ENCODE data around the gene PKN1.
"Not testable (repeated sequence)": the region's sequence is repeated elsewhere in the genome, so short reads cannot be mapped to it uniquely, and the experiment has no call there.

The PKN1 gene

DNA sequence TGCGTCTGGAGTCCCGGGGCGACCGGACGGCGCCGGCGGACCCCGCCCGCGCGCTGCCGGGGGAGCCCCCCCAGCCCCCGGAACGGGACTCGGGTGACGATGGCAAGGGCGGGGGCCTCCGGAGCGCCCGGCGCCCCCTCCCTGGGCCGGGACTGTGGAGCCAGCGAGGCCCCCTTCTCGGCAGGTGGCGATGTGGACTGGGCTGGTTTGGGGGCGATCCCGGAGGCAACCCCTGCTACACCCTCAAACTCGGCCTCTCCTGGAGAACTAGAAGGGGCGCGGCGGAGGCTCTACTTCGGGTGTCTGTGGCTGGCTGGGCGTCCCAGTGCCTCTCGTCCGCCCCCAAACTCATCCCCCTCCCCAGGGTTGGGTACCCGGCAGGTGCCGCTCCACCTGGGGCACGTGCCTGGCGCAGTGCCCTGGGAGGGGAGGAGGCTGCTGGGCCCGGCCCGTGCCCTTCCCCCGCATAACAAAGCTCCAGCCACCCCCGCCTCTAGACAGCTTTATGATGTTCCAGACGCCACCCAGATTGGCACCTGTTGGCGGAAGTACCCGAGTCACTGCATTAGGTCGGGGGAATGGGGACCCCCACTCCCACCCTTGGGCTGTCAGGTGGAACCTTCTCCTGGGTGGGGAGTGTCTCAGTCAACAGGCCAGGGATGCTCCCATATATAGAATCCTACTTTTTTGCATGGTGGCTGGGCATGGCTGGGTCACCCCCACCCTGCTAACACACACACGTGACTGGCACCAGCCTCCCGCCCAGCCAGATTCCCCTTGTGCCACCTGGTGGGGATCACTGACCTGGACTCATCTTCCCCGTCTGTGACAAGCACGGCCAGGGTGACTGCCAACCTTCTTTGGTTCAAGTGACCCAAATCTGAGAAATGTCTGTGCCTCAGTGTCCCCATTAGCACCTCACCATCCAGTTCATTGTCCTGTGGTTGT, 722 bp downstream of the PKN1 start:
- peak; percentile 32 for DNase-seq

DNA sequence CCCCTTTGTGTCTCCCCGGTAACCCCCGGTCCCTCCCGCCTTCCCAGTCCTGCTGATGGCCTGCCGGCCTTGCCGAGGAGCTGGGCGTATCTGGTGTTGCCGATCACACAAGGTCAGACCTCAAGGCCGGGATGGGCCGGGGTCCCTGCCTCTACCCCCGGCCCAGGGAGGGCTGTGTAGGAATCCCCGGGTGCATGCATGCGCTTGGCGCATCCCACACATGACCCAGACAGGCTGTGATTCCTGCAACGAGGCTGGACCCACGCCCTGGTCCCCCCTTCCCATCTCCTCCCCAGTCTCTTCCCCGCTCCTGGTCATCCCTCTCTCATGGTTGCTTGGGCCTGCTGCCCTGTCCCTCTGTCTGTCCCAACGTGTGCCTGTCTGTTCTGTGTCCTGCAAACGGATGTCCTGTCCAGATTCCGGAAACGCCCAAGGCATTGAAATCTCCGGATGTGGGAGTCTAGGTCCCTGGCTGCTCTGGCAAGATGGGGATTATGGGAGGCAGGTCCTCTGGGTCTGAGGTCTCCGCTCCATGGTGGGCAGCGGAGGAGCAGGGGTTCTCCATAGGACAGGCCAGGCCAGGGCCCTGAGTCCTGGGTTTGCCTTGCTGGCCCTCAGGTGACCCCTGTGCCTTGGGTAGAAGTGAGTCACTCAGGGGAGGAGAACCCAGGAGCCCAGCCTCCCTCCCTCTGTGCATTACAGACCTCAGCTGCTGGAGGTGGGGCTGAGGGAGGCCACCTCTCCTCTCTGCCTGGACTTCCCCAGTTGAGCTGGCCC, 1.6 kb downstream of the PKN1 start:
- DNase-seq: no peak

DNA sequence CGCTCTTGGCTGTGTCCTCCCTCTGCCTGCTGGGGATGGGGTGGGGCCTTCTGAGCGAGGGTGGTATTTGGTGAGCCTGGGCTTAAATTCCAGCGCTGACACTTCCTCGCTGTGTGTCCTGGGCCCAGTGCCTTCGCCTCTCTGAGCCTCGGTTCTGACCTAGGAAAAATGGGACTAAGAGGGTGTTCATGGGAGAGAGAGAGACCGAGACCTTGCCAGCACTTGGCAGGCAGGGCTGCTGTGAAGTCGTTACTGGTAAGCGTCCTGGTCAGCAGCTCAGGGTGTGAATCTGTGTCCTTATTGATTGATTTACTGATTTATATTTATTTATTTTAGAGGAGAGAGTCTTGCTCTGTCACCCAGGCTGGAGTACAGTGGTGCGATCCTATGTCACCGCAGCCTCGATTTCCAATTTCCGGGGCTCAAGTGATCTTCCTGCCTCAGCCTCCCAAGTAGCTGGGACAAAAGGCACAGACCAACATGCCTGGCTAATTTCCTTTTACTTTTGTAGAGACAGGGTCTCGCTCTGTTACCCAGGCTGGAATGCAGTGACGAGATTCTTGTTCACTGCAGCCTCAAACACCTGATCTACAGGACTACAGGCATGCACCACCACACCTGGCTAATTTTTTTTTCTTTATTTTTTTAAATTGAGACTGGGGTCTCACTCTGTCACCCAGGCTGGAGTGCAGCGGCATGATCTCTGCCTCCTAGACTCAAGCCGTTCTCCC, 2.4 kb downstream of the PKN1 start:
- no peak for DNase-seq

DNA sequence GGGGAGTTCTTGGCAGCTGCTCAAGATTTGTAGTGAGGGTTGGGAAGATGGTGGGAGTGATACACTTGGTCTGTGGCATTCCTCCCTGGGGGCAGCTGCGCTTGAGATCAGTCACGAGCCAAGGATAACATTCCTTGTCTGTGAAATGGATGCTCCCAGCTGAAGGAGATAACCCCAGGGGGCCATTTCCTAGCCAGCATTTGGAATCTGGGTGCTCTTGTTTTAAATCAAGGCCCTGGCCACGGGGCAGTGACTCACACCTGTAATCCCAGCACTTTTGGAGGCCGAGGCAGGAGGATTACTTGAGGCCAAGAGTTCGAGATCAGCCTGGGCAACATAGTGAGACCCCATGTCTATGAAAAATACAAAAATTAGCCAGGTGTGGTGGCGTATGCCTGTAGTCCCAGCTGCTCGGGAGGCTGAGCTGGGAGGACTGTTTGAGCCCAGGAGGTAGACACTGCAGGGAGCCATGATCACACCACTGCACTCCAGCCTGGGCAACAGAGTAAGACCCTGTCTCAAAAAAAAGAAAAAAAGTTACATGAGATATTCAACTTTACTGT, 4.6 kb downstream of the PKN1 start:
- DNase-seq: no peak

DNA sequence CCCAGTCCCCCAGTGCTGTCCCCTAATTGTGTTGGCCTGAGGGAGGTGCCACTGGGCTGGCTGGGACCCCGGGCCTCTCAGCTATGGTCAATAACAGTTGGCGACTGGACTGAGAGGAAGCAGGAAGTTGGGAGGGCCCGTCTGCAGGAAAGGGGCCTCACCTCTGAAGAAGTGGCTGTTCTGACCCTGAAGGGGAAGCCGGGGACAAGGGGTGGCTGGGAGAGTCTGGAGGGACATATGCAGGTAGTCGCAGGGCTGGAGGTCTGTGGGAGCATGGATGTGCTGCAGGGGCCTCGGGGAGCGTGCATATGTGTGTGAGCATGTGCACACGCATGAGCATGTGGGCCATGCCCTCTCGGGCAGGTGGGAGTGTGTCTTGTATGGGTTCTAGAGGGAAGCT, 5.9 kb downstream of the PKN1 start:
- no peak for DNase-seq

DNA sequence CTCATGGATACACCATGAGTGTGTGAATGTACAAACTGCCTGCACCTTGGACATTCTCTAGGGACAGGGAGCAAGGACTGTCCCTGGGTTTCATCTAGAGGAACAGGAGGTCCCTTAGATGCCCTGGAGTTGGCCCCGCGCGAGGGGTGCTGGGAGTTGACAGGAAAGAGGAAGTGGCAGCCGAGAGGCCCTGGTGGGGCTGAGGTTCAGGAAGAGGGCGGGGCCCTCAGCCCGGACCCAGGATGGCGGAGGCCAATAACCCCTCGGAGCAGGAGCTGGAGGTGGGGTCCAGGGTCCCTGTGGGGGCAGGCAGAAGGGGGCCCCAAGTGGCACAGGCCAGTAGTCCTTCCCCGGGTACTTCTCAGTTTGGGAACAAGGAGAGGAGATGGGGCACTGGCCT, 6.9 kb downstream of the PKN1 start:
- no peak for DNase-seq

DNA sequence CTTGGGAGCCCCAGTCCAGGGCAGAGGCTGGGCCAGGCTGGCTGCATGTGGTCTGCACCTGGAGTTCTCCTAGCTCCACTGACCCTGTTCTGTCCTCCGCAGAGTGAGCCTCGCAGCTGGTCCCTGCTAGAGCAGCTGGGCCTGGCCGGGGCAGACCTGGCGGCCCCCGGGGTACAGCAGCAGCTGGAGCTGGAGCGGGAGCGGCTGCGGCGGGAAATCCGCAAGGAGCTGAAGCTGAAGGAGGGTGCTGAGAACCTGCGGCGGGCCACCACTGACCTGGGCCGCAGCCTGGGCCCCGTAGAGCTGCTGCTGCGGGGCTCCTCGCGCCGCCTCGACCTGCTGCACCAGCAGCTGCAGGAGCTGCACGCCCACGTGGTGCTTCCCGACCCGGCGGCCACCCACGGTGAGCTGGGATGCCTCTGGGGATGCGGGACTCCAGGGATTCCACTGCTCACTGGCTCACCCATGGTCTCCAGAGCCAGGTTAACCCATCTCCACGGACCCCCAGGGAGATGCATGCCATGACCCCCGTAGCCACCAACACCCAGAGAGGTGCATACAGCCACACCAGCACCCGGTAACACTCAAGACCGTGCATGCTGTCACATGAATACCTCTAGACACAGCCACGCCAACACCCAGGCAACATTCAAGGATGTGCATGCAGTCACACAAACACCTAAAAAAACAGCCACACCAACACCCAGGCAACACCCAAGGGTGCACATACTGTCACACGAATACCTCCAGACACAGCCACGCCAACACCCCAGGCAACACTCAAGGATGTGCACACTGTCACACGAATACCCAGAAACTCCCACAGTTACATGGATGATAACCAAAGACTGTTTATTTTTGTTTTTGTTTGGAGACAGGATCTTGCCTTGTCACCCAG, 8.2 kb downstream of the PKN1 start:
- DNase-seq: no peak

DNA sequence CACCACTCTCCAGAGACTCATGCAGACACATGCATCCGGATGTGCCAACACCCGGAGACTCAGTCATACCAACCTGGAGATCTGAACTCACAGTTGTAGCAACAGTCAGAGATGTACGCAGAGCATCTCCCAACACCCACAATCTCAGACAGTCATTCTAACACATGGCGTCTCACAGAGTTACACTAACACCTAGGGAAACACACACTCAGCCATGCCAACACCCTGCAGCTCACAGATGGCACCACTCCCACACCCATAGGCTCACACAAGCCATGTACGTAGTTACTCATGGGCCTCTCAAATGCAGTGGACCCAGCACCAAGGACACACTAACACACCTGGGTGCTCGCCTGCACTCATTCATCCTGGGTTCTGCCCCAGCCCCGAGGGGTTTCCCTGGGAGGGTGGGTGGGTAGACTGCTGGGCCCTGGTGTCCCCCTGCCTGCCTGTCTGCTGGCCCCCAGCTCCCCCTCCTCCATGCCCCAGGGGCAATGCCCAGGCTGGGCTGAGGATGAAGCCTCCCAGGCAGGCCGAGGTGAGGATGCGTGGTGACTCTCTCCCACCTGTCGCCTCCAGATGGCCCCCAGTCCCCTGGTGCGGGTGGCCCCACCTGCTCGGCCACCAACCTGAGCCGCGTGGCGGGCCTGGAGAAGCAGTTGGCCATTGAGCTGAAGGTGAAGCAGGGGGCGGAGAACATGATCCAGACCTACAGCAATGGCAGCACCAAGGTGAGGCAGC, 10.0 kb downstream of the PKN1 start:
- no peak for DNase-seq

DNA sequence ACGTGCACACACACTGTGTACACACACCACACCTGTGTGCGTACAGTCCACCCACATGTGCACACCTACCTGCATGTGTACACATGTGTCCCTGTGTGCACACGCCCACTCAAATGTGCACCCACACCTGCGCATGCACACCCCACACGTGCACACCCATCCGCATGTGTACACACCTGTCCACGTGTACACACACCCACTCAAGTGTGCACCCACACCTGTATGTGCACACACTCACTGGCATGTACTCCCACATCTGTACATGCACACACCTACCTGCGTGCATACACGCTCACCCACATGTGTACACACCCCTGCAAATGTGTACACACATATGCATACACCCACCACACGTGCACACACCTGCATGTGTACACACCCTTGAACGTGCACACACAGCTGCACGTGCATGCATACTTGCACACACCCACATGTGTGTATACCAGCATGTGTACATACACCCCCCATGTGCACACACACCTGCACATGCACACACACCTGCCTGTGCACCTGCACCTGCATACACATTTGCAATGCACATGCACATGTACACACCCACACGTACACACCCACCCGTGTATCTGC, 10.6 kb downstream of the PKN1 start:
- no peak for DNase-seq

DNA sequence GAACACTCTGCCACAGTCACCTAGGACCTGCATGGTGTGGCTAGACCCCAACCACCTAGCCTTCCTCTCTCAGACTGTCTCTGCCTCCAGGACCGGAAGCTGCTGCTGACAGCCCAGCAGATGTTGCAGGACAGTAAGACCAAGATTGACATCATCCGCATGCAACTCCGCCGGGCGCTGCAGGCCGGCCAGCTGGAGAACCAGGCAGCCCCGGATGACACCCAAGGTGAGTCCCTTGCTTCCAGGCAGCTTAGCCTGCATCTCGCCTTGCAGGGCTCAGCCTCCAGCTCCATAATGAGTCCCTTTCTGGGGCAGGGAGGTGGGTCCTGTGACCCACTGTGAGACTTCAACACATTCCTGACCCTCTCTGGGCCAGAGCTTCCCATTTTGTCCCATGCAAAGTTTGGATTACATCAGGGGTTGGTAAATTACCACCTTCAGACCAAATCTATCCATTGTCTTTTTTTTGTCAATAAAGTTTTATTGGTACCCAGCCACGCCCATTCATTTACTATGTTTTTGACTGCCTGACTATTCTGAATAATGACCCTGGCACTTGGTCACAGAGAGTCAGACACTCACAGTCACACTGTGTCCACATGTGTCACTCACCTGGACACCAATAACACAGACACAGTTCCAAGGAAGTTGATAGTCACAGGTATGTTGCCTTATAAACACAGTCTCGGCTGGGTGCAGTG, 13.4 kb downstream of the PKN1 start:
- DNase-seq: no peak

DNA sequence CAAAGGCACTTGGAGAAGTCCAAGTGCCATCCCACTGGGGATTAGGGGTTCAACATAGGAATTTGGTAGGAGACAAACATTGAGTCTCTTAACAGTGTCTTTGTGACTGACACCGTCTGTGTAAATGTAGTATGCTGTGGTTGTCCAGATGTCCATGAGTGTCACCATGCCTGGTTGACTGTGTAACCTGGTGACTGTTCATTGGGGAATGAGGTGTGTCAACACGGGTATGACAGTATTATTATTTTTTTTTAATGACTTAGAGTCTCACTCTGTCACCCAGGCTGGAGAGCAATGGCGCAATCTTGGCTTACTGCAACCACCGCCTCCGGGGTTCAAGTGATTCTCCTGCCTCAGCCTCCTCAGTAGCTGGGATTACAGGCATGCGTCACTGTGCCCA, 16.2 kb downstream of the PKN1 start:
- no peak for DNase-seq

DNA sequence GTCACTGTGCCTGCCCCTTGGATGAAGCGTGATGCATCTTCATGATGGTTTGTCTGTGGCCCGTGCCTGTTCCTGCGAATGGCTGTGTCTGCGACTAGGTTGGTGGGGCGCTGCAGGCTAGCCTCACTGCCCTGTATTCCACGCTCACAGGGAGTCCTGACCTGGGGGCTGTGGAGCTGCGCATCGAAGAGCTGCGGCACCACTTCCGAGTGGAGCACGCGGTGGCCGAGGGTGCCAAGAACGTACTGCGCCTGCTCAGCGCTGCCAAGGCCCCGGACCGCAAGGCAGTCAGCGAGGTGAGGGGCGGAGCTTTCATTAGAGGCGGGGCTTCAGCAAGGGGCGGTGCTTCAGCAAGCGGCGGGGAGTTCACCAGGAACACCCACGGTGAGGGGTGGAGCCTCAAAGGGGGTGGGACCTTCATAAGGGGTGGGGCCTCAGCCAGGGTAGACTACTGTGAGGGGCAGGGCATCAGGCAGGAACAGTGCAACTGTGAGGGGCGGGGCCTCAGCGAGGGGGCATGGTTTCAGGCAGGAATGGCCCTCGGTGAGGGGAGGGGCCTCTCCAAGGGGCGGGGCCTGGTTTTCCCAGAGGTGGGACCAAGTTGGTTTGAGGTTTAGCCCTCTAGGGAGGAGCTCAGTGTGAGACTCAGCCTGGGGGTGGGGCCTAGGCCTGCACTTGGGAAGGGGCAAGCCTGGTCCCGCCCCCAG, 17.2 kb downstream of the PKN1 start:
- DNase-seq: no peak

DNA sequence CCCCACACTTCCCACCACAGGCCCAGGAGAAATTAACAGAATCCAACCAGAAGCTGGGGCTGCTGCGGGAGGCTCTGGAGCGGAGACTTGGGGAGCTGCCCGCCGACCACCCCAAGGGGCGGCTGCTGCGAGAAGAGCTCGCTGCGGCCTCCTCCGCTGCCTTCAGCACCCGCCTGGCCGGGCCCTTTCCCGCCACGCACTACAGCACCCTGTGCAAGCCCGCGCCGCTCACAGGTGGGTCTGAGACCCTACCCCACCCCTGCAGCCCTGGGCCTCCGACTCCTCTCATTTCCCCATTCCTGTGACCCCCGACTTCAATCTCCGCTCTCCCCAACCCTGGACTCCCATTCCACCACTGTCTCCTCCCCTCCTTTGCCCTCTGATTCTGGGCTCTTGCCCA, 17.8 kb downstream of the PKN1 start:
- no peak for DNase-seq

DNA sequence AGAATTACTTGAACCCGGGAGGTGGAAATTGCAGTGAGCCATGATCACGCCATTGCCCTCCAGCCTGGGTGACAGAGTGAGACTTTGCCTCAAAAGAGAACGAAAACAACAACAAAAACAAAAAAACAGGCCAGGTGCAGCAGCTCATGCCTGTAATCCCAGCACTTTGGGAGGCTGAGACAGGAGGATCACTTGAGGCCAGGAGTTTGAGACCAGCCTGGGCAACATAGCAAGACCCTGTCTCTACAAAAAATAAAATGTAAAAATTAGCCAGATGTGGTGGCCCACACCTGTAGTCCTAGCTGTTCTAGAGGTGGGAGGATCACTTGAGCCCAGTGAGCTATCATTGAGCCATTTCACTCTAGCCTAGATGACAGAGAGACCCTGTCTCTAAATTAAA, 19.2 kb downstream of the PKN1 start:
- not testable (repeated sequence) for DNase-seq

DNA sequence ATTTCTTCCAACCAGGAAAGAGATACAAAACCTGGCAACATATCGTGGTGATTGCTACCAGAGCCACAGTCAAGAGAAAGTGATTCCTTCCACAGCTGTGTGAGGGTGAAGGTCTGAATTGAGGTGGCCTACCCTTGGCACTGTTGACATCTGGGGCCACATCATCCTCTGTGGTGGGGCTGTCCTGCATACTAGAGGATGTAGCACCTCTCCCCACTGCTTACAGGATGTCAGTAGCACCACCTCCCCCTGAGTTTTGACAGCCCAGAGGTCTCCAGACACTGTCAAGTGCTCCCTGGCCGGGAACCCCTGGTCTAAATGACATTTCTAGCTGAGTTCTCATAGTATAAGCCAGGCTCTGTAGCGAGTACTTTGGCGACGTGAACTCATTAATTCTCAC, 26.6 kb downstream of the PKN1 start:
- DNase-seq: no peak

DNA sequence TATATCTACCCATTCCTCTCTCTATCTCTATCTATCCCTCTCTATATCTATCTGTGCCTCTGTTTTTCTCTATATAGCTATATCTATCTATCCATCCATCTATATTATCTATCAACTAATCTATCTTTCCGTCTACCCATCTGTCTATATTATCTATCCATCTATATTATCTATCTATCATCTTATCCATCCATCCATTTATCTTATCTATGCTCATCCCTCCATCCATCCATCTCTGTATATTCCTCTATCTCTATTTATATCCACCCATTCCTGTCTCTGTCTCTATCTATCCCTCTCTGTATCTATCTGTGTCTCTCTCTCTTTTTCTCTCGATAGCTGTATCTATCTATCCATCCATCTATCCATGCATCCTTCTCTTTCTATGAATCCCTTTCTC, 27.8 kb downstream of the PKN1 start:
- DNase-seq: no peak

DNA sequence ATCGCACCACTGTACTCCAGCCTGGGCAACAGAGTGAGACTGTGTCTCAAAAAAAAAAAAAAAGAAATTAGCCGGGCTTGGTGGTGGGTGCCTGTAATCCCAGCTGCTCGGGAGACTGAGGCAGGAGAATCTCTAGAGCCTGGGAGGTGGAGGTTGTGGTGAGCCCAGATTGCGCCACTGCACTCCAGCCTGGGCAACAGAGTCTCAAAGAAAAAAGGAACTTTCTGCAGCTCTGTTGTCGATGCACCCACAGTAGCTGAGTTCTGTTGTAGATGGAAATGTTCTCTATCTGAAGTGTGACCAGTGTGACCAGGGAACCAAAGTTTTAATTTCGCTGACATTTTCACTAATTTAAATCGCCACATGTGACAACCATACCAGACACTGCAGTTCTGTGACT, 29.3 kb downstream of the PKN1 start:
- not testable (repeated sequence) for DNase-seq

DNA sequence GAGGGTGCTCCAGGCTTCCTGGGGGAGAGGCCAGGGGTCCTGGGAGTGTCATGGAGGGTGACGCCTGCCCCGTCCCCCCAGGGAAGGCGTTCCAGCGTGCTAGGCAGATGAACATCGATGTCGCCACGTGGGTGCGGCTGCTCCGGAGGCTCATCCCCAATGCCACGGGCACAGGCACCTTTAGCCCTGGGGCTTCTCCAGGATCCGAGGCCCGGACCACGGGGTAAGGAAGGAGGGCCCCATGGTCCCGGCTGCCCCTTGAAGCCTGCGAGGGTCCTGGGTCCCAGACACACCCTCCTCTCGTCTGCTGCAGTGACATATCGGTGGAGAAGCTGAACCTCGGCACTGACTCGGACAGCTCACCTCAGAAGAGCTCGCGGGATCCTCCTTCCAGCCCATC, 30.6 kb downstream of the PKN1 start:
- no peak for DNase-seq

DNA sequence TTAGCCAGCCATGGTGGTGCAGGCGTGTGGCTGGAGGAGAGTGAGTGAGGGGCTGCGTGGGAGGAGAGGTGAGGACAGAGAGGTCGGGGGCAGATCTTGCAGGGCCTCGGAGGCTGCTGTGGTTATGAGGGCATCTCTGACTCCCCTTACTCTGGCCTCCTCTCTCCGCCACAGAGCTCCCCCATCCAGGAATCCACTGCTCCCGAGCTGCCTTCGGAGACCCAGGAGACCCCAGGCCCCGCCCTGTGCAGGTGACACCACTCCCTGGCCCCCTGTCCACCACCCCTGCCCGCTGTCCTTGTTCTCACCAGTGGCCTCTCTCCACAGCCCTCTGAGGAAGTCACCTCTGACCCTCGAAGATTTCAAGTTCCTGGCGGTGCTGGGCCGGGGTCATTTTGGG, 34.3 kb downstream of the PKN1 start:
- DNase-seq: no peak

DNA sequence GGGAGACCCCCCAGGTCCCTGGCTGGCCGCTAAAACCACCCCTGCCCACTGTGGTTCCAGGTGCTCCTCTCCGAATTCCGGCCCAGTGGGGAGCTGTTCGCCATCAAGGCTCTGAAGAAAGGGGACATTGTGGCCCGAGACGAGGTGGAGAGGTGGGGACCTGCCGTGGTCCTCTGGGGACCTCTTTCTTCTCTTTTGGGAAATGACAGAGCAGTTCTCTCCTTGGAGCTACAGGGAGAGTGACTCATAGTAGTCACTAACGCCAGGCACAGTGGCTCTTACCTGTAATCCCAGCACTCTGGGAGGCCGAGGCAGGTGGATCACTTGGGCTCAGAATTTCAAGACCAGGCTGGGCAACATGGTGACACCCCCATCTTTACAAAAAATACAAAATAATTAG, 34.7 kb downstream of the PKN1 start:
- no peak for DNase-seq
